Measurements from ENCODE around the gene KCNIP1. TPM values are rescaled to one million over a fixed set of nuclear protein-coding genes. Genes with fewer than 3 reads are reported as not detected.

The KCNIP1 gene
- total RNA-seq, 2 experiments from 2014 or later: not detected

DNA sequence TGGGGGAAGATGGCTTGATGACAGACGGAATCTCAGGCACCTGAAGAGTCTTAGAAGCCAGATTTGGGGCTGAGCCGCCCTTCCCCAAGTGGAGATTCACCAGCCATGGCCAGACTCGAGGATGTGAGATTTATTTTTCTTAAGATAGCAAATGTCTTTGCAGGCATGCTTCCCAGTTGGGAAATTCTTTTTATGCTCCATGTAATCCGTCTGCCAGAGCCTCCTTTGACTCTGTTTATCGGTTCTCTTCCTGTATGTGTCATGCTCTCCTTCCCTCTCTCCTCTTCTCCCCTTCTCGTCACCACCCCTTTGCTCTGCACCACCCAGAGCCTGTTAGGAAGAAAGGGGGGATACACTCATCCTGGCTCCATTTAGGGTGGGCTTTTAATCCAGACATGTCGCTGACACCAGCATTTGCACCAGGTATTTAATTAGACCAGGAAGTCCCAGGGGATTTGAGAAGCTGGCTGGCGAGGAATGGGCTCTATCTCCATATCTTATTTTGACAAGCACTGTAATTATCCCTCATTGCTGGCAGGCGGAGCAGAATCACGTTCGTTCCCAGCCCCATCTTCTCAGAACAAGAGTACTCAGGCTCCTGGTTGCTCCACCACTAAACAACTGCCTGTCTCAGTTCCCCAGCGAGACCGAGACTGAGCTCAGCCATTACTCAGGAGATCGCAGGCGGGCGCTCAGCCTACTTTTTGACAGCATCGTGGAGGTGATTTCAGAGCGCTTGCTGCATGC lies 50.9 kb downstream of the KCNIP1 start:
- Mint-ChIP-seq H3K4me3 (no peak overlapping the region), H3K27me3 (peaks cover 12% of the 10 kb centered on the region), H3K4me1 (no peaks in the 10 kb centered on the region), H3K36me3 (ENCODE audit: low read depth) (no peaks in the 10 kb centered on the region), H3K27ac (no peak overlapping the region), H3K9me3 (no peaks in the 10 kb centered on the region)
- ChIA-PET POLR2A (no interaction called here), CTCF (no interaction called here)
- DNase-seq: no peak

DNA sequence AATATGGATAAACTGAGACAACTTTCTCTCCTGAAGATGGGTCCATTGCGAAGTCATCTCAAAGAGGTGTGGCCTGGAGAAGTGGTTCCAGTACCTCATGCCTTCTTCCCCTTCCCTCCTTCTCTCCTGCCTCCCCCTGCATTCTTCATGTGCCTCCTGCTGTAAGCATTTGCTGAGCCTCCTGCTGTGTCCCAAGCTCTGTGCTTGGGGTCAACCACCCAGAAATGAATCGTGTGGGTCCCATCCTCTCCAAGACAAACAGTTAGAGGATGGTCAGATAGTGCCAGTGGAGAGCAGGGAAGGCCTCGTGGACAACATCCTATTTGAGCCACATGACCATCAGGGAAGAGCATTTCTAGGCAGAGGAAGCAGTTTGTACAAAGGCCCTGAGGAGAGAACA lies 53.5 kb downstream of the KCNIP1 start:
- H3K27ac Mint-ChIP-seq: no peak overlapping the region
- H3K27me3 Mint-ChIP-seq: peaks cover 16% of the 10 kb centered on the region
- DNase-seq: no peak
- ChIA-PET POLR2A (no interaction called here), CTCF (interaction anchor here (1.4 kb wide), 1 partner anchor 12 kb away, joined by 3 read pairs; no protein-coding TSS in a partner anchor)
- no peaks in the 10 kb centered on the region for H3K36me3 Mint-ChIP-seq (ENCODE audit: low read depth)
- H3K4me1 Mint-ChIP-seq: no peaks in the 10 kb centered on the region
- no peak overlapping the region for H3K4me3 Mint-ChIP-seq
- no peaks in the 10 kb centered on the region for H3K9me3 Mint-ChIP-seq

DNA sequence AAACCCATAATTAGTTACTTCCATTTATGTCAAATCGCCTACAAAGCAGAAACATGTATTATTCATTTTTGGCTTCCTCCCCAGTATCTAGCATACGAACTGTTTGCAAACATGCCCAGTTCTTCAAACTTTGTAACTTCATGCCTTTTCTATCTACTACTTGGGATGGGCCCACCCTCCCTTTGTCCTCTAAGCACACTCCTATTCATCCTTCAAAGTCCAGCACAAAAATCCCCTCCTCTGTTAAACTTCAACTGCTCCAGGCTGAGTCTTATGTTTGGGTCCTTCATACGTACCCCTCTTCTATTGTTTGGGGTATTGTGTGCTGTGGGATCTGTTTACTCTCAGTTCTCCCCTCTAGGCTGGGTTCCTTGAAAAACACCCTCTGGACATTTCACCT lies 55.5 kb downstream of the KCNIP1 start:
- CTCF ChIA-PET: no interaction called here
- DNase-seq: no peak
- Mint-ChIP-seq H3K27me3 (peaks cover 13% of the 10 kb centered on the region), H3K9me3 (no peaks in the 10 kb centered on the region), H3K4me3 (no peak overlapping the region), H3K27ac (no peak overlapping the region), H3K36me3 (ENCODE audit: low read depth) (no peaks in the 10 kb centered on the region), H3K4me1 (no peaks in the 10 kb centered on the region)
- POLR2A ChIA-PET: no interaction called here

DNA sequence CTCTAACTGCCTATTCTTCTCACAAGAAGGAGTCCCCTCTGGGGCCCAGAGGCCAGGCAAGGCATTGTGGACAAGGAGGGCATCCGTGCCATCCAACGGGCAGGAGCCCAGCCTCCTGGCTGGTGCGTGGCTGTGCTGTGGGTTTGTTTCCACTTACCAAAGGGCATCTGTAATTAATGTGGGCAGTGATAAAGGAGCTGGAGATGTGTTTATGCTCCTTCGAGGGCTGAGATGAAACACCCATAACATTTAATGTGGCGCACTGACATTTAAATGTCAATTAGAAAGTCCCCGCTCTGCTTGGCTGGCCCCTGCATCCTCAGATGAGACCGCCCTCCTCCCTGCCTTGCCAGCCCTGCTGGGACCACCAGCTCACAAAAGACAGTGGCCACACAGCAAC lies 57.1 kb downstream of the KCNIP1 start:
- H3K4me3 Mint-ChIP-seq: no peak overlapping the region
- ChIA-PET POLR2A (no interaction called here), CTCF (interaction anchor here (1.2 kb wide), 1 partner anchor 10 kb away, joined by 3 read pairs; no protein-coding TSS in a partner anchor)
- H3K36me3 Mint-ChIP-seq (ENCODE audit: low read depth): no peaks in the 10 kb centered on the region
- H3K9me3 Mint-ChIP-seq: no peaks in the 10 kb centered on the region
- peaks cover 19% of the 10 kb centered on the region for H3K27me3 Mint-ChIP-seq
- DNase-seq: no peak
- no peak overlapping the region for H3K27ac Mint-ChIP-seq
- H3K4me1 Mint-ChIP-seq: no peaks in the 10 kb centered on the region

DNA sequence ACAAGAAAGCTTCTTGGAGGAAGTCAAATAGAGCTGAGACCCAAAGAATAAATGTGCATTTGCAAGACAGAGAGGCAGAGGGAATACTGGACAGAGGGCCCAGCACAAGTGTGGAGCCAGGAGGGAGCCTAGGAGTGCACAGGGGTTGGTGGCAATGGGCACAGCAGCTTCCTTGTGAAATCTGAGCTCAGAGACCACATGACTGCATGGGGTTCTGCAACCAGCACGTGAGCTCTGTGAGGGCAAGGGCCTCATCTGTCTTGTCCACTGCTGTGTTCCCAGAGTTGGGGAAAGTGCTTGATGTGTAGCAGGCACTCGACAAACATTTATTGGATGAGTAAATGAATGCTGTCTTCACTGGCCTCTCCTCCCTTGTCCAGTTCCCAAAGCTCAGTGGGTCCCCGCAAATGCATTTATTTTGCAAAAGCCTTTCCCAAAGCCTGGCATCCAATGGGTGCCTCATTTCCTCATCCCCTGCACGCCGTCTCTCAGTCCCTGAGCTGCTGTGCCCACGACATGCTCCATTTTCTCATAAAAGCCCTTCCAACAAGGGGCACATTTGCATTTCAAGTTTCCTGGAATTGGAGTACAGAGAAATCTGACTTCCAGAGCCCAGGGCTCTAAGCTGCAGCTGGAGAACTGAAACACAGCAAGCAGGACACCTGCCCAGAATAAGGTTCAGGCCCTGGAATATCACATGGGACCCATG lies 58.5 kb downstream of the KCNIP1 start:
- H3K4me1 Mint-ChIP-seq: no peaks in the 10 kb centered on the region
- no peak overlapping the region for H3K27ac Mint-ChIP-seq
- POLR2A ChIA-PET: no interaction called here
- CTCF ChIA-PET: interaction anchor here (0.9 to 1.2 kb wide), 2 partner anchors 11 to 14 kb away, joined by 3 read pairs; no protein-coding TSS in a partner anchor
- no peak overlapping the region for H3K4me3 Mint-ChIP-seq
- H3K36me3 Mint-ChIP-seq (ENCODE audit: low read depth): no peaks in the 10 kb centered on the region
- peaks cover 26% of the 10 kb centered on the region for H3K27me3 Mint-ChIP-seq
- H3K9me3 Mint-ChIP-seq: no peaks in the 10 kb centered on the region
- no peak for DNase-seq

DNA sequence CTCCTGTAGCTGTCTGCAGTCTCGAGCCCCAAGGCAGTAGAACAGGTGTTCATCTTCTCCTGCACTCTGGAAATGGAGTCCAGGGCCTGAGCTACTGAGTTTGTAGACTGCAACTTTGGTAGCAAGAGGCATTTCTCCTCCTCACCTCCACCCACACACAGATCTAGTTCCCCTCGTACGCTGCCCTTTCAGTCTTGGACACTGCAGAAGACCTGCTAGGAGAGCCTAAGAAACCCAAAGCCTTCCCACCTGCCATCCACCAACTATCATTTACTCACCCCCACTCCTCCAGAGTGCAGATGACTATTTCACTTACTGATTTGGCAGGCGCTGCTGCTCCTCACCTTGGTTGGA lies 59.0 kb downstream of the KCNIP1 start:
- Mint-ChIP-seq H3K9me3 (no peaks in the 10 kb centered on the region), H3K4me3 (no peak overlapping the region), H3K27me3 (peaks cover 27% of the 10 kb centered on the region), H3K27ac (no peak overlapping the region), H3K4me1 (no peaks in the 10 kb centered on the region), H3K36me3 (ENCODE audit: low read depth) (no peaks in the 10 kb centered on the region)
- DNase-seq: no peak
- POLR2A ChIA-PET: interaction anchor here (0.6 kb wide), 1 partner anchor 9 kb away, joined by 8 read pairs; no protein-coding TSS in a partner anchor
- CTCF ChIA-PET: interaction anchor here (0.9 kb wide), 1 partner anchor 13 kb away, joined by 3 read pairs; no protein-coding TSS in a partner anchor

DNA sequence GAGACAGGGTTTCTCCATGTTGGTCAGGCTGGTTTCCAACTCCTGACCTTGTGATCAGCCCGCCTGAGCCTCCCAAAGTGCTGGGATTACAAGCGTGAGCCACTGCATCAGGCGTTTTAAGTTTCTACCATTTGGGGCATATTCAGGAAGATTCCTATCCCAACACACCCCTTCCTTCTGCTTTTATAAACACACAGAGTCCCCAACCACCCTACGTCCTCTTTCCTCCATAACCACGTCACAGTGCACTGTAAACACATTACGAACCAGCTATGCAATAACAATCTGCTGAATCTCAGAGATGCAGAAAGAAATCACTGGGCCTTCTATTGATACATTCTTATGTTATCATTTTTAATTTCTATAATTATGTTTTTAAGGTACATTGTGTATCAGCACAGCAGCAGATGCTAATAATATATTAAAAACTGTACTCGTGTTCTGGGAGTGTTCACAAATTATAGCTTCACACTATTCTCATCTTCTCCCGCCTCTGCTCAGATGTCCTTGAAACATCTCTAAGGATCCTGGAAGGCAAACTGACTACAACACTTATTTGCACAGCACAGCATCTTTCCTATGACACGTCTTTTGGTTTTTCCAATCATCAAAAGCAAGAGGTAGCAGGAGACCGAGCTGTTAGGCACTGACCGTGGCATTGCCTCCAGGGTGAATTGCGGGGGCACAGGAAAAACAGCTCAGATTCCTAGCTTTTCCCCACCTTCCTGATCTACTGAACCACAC lies 60.2 kb downstream of the KCNIP1 start:
- H3K27me3 Mint-ChIP-seq: peaks cover 27% of the 10 kb centered on the region
- H3K4me3 Mint-ChIP-seq: no peak overlapping the region
- POLR2A ChIA-PET: no interaction called here
- no peak overlapping the region for H3K27ac Mint-ChIP-seq
- no peak for DNase-seq
- H3K4me1 Mint-ChIP-seq: no peaks in the 10 kb centered on the region
- H3K36me3 Mint-ChIP-seq (ENCODE audit: low read depth): no peaks in the 10 kb centered on the region
- CTCF ChIA-PET: no interaction called here
- H3K9me3 Mint-ChIP-seq: no peaks in the 10 kb centered on the region

DNA sequence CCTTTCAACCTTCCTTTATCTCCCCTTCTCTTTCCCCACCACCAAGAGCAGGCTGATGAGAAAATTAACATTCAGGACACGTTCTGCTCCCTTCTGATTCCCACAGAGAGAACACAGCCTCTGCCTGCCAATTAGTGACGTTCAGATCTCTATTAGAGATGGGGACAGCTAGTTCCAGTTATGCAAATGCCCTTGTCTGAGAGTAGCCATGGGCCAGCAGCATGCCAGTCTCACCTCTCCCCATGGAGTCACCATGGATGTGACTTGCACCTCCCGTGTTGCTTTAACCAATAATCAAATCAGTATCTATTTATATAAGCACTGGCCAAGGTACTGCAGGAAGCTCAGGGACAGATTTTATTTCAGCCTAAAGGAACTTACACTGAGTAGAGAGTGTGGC lies 61.3 kb downstream of the KCNIP1 start:
- Mint-ChIP-seq H3K27me3 (peaks cover 27% of the 10 kb centered on the region), H3K4me1 (no peaks in the 10 kb centered on the region)
- POLR2A ChIA-PET: no interaction called here

DNA sequence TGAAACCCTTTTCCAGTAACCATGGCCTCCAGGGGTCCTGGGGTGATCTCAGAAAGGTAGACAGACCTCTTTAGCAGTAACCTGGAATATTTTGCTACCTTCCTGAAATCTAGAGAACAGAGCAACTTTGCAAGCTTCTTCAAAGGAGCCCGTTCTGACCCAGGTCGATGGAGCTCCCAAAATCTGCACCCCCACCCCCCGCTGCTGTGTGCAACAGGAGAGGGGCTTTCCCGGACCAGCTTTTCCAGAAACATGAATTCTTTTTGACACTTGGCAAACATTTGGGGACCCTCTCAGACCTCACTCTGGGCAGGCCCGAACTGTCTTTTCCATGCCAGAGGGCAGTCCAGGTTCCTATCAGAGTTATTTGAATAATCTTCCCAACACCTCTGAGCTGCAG lies 65.3 kb downstream of the KCNIP1 start:
- no peaks in the 10 kb centered on the region for H3K9me3 Mint-ChIP-seq
- DNase-seq: no peak
- H3K4me3 Mint-ChIP-seq: no peak overlapping the region
- ChIA-PET CTCF (interaction anchor here (0.6 kb wide), 1 partner anchor 438 kb away, joined by 3 read pairs; no protein-coding TSS in a partner anchor), POLR2A (no interaction called here)
- no peak overlapping the region for H3K27ac Mint-ChIP-seq
- peaks cover 48% of the 10 kb centered on the region for H3K27me3 Mint-ChIP-seq
- H3K36me3 Mint-ChIP-seq (ENCODE audit: low read depth): no peaks in the 10 kb centered on the region
- H3K4me1 Mint-ChIP-seq: peaks cover 11% of the 10 kb centered on the region

More for the DNA sequence above, 61.3 kb downstream of the KCNIP1 start:
- CTCF ChIA-PET: no interaction called here
- DNase-seq: no peak
- Mint-ChIP-seq H3K4me3 (no peak overlapping the region), H3K27ac (no peak overlapping the region), H3K9me3 (no peaks in the 10 kb centered on the region), H3K36me3 (ENCODE audit: low read depth) (no peaks in the 10 kb centered on the region)

DNA sequence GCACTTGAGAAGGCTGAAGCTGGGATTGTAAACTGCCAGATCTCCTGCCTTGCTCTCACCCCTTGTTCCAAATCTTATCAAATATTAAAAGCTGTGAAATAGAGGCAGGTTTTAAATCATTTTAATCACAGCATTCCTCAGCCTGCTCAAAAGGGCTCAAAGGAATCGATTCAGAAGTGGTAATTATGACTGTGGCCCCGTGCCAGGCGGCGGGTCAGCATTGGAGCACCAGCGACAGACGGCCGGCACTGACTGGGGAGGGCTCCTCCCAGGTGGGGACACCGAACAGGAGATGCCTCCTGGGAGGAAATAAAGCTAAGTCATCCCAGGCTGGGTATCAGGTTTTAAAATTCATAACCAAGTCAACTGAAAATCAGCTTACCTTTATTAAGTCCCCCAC lies 66.7 kb downstream of the KCNIP1 start:
- Mint-ChIP-seq H3K4me1 (peaks cover 11% of the 10 kb centered on the region), H3K9me3 (peaks cover under 1% of the 10 kb centered on the region), H3K27me3 (peaks cover 50% of the 10 kb centered on the region), H3K4me3 (no peak overlapping the region), H3K27ac (no peak overlapping the region), H3K36me3 (ENCODE audit: low read depth) (no peaks in the 10 kb centered on the region)
- ChIA-PET POLR2A (no interaction called here), CTCF (no interaction called here)
- DNase-seq: no peak

DNA sequence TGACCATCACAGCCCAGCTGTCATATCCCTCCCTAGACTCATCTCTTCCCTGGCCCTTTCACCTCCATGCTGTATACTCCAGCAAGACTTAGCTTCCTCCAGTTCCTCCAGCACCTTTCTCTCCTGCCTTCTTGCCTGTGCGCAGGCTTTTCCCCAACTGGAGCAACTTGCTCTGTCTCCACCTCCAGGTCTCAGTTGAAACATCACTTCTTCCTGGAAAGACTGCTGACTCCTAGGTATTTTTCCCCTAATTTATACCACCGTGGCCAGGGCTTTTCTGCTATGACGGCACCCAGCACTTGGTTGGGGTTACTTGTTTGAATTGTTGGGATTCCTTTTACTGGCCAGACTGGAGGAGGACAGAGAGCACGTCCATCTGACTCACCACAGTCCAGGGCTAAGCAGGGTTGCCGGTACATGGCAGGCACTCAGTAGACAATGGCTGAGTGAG lies 67.5 kb downstream of the KCNIP1 start:
- Mint-ChIP-seq H3K27me3 (peaks cover 52% of the 10 kb centered on the region), H3K27ac (no peak overlapping the region), H3K36me3 (ENCODE audit: low read depth) (no peaks in the 10 kb centered on the region), H3K4me1 (peaks cover 11% of the 10 kb centered on the region), H3K9me3 (peaks cover 3% of the 10 kb centered on the region), H3K4me3 (no peak overlapping the region)
- no peak for DNase-seq
- ChIA-PET POLR2A (no interaction called here), CTCF (no interaction called here)

DNA sequence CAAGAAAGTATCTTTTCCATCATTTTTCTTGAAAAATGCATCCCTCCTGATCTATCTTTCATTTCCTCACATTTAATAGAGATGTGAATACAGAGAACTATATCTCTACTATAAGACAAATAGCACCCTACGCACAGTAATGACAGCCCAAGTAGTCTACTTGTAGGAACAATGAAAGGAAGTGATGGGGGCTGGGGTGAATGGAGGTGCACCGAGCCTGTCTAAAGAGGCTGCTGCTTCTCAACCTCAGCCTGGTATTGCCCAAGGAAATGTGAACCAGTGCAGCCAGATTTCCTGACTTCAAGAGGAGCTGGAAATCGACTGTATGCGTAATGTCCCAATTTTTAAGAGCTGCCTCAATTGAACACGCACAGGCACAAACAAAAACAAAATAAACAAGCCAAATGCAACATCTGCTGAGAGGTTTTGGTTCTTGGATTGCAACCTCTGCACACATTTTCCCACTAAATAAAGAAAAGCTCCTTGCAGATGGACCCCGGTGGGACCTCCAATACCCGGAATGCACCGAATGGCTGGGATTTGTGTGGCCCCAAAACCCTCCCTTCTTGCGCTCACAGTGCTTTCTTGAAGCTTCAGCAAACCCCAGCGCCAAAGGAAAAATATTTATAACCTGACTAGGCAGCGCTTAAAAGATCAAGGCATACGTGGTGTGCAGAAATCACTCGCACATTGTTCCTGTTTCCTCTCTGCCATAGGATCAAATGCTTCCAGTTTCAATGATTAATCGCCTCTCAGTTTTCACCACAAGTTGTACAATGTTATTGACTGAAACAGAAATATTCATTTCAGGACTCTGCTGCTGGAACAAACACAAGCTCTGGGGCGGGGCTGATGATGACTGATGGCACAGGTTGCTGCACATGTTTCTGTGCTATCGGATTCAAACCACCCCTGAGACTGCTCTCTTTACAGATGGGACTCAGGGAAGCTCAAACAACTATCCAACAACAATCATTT lies 68.3 kb downstream of the KCNIP1 start:
- no peak overlapping the region for H3K27ac Mint-ChIP-seq
- H3K4me3 Mint-ChIP-seq: no peak overlapping the region
- H3K36me3 Mint-ChIP-seq (ENCODE audit: low read depth): no peaks in the 10 kb centered on the region
- DNase-seq: peak; percentile 13
- ChIA-PET CTCF (no interaction called here), POLR2A (no interaction called here)
- H3K9me3 Mint-ChIP-seq: peaks cover 3% of the 10 kb centered on the region
- peaks cover 51% of the 10 kb centered on the region for H3K27me3 Mint-ChIP-seq
- peaks cover 11% of the 10 kb centered on the region for H3K4me1 Mint-ChIP-seq

Measured in activated CD4-positive, alpha-beta T cell treated with anti-CD3 and anti-CD28 coated beads, Interleukin-2, amount 10 ng/mL, durations not matched to agents 7 days and 5 days (primary cell).